ENCODE results near the gene EVA1C. TPM values are rescaled to one million over a fixed set of nuclear protein-coding genes. Genes with fewer than 3 reads are reported as not detected.
"Not testable (repeated sequence)": the region's sequence is repeated elsewhere in the genome, so short reads cannot be mapped to it uniquely, and the experiment has no call there.

The EVA1C gene
- total RNA-seq, 6 donors from 2014 or later = 40.2 to 75.6 (median 55.7) TPM

- TF ChIP-seq CTCF (IDR thresholded peaks at IDR 0.05) = no peak
- TF ChIP-seq POLR2AphosphoS5 (IDR thresholded peaks at IDR 0.05) = no peak
- TF ChIP-seq EP300 (IDR thresholded peaks at IDR 0.05) = no peak
- TF ChIP-seq POLR2A (IDR thresholded peaks at IDR 0.05) = no peak
- H3K36me3 ChIP-seq = no peaks in the 10 kb centered on the region
- H3K9me3 ChIP-seq = no peaks in the 10 kb centered on the region
- peaks cover 17 to 27% (median 22%) of the 10 kb centered on the region in 4 donors for H3K4me1 ChIP-seq
- DNase-seq (no peak), ATAC-seq (ENCODE audit: low FRiP score in 2 of 2) (no peak)
- H3K27me3 ChIP-seq = no peaks in the 10 kb centered on the region
- WGBS, 2 donors = 77 to 96% methylated on average over 5 of the region's 5 CpGs
- no peak overlapping the region for H3K4me3 ChIP-seq
- H3K27ac ChIP-seq = no peak overlapping the region
Observed at GRCh38 chr21:32447224-32447623, 34.7 kb downstream of the EVA1C start.

DNA sequence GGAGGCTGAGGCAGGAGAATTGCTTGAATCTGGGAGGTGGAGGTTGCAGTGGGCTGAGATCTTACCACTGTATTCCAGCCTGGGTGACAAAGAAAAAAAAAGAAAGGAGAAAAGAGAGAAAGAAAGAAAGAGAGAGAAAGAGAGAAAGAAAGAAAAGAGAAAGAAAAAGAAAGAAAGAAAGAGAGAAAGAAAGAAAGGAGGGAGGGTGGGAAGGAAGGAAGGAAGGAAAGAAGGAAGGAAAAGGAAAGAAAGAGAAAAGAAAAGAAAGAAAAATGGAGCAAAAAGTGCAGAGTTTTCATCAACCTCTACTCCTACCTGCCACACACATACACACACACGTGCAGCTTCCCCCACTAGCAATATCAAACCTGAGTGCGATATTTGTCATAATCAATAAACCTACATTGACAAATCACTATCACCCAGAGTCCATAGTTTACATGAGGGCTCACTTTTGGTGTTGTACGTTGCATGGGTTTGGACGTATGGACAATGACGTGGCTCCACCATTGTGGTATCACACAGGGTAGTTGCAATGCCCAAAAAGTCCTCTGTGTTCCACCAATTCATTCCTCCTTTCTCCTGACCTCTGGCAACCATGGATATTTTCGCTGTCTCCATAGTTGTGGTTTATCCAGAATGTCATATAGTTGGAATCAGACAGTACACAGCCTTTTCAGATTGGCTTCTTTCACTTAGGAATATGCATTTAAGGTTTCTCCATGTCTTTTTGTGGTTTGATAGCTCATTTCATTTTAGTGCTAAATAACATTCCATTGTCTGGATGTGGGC is 36.5 kb downstream of the EVA1C start:
- TF ChIP-seq CTCF (IDR thresholded peaks at IDR 0.05) (no peak), POLR2AphosphoS5 (IDR thresholded peaks at IDR 0.05) (no peak), POLR2A (IDR thresholded peaks at IDR 0.05) (no peak), EP300 (IDR thresholded peaks at IDR 0.05) (no peak)
- Histone ChIP-seq H3K27ac (peak overlapping the region in 1 of 4 donors; percentile 49), H3K27me3 (no peaks in the 10 kb centered on the region), H3K9me3 (no peaks in the 10 kb centered on the region), H3K4me1 (peaks cover 16 to 35% (median 24%) of the 10 kb centered on the region in 4 donors), H3K4me3 (no peak overlapping the region), H3K36me3 (peaks cover 0 to 10% (median under 1%) of the 10 kb centered on the region in 4 donors)
- WGBS, 2 donors = 87 to 95% methylated on average over 6 of the region's 6 CpGs
- DNase-seq (no peak), ATAC-seq (ENCODE audit: low FRiP score in 2 of 2) (no peak)

DNA sequence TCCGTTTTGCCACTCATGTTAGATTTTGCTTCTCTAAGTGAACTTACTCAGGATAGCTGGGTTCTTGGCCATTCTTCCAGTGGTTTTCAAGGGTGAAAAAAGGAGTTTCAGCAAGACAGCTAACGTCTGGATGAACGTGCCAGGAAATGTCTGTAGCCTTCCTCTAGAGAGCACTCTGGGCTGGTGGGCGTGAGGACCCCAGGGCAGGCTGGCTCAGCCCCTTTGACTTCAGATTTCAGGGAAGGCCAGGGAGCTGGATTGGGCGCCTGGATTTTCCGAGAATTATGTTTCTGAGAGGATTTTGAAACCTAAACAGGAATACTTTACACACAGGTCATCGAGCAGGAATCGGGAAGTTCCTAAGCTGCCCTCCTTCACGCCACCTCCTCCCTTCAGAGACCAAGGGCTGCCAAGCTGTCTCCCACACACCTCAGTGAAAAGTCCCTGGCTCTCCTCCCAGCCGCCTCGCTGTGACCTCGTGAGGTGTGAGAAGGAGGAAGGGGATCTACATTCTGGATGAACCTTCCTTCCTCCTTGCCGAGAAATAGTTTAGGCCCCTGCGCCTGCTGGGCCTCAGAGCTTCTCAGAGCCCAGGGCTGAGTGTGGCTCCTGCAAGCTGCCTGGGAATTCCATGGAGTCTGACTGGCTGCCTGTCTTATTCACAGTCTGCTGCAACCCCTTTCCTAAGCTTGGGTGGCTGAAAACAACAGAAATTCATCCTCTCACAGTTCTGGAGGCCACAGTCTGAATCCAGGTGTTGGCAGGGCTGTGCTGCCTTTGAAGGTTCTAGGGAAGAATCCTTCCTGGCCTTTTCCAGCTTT is 38.6 kb downstream of the EVA1C start:
- H3K27me3 ChIP-seq, H3K9me3 ChIP-seq, H3K4me3 ChIP-seq: not testable (repeated sequence)
- WGBS, 2 donors = 30 to 42% methylated on average over 8 to 14 of the region's 14 CpGs
- peaks cover 24 to 40% (median 27%) of the 10 kb centered on the region in 4 donors for H3K4me1 ChIP-seq
- peak overlapping the region; percentile 82 to 90 (median 84) for H3K27ac ChIP-seq
- H3K36me3 ChIP-seq = peaks cover 0 to 29% (median 2%) of the 10 kb centered on the region in 4 donors
- DNase-seq = peak; percentile 26 to 83
- peak; percentile 8 to 86 (median 42) for TF ChIP-seq EP300 (IDR thresholded peaks at IDR 0.05)
- peak; percentile 70 to 88 for TF ChIP-seq POLR2AphosphoS5 (IDR thresholded peaks at IDR 0.05)
- ATAC-seq (ENCODE audit: low FRiP score in 2 of 2) = peak; percentile 70 to 81

DNA sequence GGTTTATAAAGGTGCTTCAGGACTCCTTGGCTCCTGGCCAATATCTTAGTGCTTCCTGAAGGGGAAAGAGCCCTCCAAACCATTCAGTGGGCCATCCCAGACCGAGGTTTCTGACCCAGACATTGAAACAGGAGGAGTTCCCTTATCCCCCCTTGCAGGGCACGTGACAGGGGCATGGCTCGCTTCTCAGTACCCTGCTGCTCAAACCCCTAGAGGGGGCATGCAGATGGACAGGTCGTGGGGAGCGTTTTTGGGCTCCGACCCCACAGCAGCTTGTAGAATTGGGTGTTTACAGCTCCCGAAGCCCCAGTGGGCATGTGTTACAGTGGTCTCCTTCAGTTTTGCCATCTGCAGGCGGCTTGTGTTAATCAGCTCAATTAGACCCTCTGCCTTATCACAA is 39.7 kb downstream of the EVA1C start:
- H3K27me3 ChIP-seq; H3K9me3 ChIP-seq; ATAC-seq (ENCODE audit: low FRiP score in 2 of 2); DNase-seq; H3K4me3 ChIP-seq: not testable (repeated sequence)
- Histone ChIP-seq H3K27ac (peak overlapping the region; percentile 82 to 90 (median 84)), H3K36me3 (peaks cover 0 to 38% (median 2%) of the 10 kb centered on the region in 4 donors), H3K4me1 (peaks cover 34 to 48% (median 37%) of the 10 kb centered on the region in 4 donors)
- WGBS, 2 donors = 78 to 95% methylated on average over 8 of the region's 8 CpGs

- peak in 1 of 2 donors; percentile 19 for DNase-seq
- no peak for TF ChIP-seq POLR2A (IDR thresholded peaks at IDR 0.05)
- no peak for TF ChIP-seq POLR2AphosphoS5 (IDR thresholded peaks at IDR 0.05)
- no peak for TF ChIP-seq EP300 (IDR thresholded peaks at IDR 0.05)
- no peak for TF ChIP-seq CTCF (IDR thresholded peaks at IDR 0.05)
- Histone ChIP-seq H3K27me3 (no peaks in the 10 kb centered on the region), H3K4me1 (peaks cover 38 to 52% (median 41%) of the 10 kb centered on the region in 4 donors), H3K9me3 (no peaks in the 10 kb centered on the region), H3K4me3 (no peak overlapping the region), H3K27ac (peak overlapping the region in 1 of 4 donors; percentile 90), H3K36me3 (peaks cover 0 to 38% (median 4%) of the 10 kb centered on the region in 4 donors)
- WGBS, 2 donors = 93 to 95% methylated on average over 11 of the region's 11 CpGs
- ATAC-seq (ENCODE audit: low FRiP score in 2 of 2) = no peak
Observed at GRCh38 chr21:32452641-32453040, 40.1 kb downstream of the EVA1C start.

Measured in upper lobe of left lung (tissue), 6 donors.